GM13976 (cell line): ENCODE results near the gene IFITM2.
A peak's percentile ranks its signal among the peaks of the same experiment; 100 is the strongest.

Source experiments
- DNase-seq: peaks from one replicate; pipeline ENCODE4 v3.0.0; 2012; ENCODE audit warnings: low spot score
- CTCF ChIP-seq: IDR thresholded peaks from 2 replicates; pipeline ENCODE4 v1.5.1; 2012; ENCODE audit warnings: borderline replicate concordance, mild to moderate bottlenecking; ENCODE audit not compliant: insufficient read depth; ENCODE audit errors: extremely low read depth, missing control alignments, control extremely low read depth
- in situ Hi-C: fragments of 300-500 bp; cut with MboI; formaldehyde crosslinking; loops from one replicate; pipeline ENCODE4 v1.12.0; 2022; ENCODE audit warnings: low sequenced_read_pairs, mixed read lengths, inconsistent platforms; ENCODE audit not compliant: unreplicated experiment

Gene IFITM2

GRCh38 chr11:287821-288477 is 19.7 kb upstream of the IFITM2 start:
- in situ Hi-C loops = no loop called here
- peak; percentile 46 for DNase-seq
- no peak for TF ChIP-seq CTCF

- DNase-seq = peak; percentile 92
- no peak for TF ChIP-seq CTCF
- in situ Hi-C loops = no loop called here
Observed at GRCh38 chr11:288478-289397, 18.9 kb upstream of the IFITM2 start, which contains the start of gene PGGHG. Gene PGGHG (plus strand): TSS chr11:289126. CDS start chr11:289817, 691 bp downstream.

GRCh38 chr11:289398-289711 is 18.3 kb upstream of the IFITM2 start:
- DNase-seq = no peak
- in situ Hi-C loops = no loop called here
- no peak for TF ChIP-seq CTCF

DNA sequence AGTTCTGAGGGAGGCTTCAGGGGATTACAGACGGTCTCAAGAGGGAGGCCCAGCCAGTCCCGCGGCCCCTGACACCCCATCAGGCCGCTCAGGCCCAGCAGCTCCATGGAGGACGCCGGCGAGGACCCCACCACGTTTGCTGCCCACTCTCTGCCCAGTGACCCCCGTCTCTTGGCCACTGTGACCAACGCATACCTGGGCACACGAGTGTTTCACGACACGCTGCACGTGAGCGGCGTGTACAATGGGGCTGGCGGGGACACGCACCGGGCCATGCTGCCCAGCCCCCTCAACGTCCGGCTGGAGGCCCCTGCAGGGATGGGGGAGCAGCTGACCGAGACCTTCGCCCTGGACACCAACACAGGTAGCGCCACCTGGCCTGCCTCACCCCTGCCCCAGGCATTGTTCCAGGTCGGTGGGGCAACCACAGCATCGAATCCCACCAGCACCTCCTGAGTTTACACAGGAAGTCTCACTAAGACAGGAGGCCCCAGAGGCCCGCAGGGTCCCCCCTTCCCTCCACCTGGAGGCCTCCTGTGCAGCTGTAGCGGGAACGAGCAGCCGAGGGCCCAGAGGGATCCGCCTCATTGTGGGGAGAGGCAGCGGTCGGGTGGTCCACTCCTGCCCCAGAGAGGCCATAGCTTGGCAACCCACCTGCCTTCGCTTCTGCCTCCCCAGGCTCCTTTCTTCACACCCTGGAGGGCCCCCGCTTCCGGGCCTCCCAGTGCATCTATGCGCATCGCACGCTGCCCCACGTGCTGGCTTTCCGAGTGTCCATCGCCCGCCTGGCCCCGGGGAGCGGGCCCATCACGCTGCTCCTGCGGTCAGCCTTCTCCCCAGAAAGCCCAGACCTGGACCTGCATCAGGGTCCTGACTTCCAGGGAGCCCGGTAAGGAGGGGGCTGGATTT is 17.6 kb upstream of the IFITM2 start:
- TF ChIP-seq CTCF = no peak
- no peak for DNase-seq
- in situ Hi-C loops = no loop called here

DNA sequence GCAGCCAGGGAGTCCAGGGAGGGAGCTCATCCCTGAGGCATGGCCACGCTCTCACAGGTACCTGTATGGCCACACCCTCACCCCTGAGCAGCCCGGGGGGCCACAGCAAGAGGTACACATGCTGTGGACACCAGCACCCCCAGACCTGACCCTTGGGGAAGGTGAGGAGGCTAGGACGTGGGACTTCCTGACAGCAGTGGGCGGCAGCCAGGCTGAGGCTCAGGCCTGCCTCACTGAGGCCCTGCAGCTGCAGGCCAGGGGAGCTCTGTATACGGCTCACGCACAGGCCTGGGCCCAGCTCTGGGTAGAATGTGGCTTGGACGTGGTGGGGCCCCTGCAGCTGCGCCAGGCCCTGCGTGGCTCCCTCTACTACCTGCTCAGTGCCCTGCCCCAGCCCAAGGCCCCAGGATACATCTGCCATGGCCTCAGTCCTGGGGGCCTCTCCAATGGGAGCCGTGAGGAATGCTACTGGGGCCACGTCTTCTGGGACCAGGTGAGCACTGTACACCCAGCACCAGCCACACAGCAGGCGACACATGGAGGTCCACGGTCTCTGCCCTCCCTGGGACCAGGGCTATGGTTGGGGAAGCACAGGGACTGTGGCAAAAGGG is 16.9 kb upstream of the IFITM2 start:
- DNase-seq = no peak
- in situ Hi-C loops = no loop called here
- no peak for TF ChIP-seq CTCF
